ELR (cell line): ENCODE data around the gene LHX1.
A peak's percentile ranks its signal among the peaks of the same experiment; 100 is the strongest.

ENCODE experiments used
- DNase-seq: peaks from one replicate; pipeline ENCODE4 v3.0.0-alpha.2; 2015; ENCODE audit warnings: low read depth

LHX1 gene

GRCh38 chr17:36922175-36922574 lies 15.1 kb upstream of the LHX1 start:
- DNase-seq = no peak

GRCh38 chr17:36923814-36924221 lies 13.5 kb upstream of the LHX1 start:
- DNase-seq = no peak

- no peak for DNase-seq
Observed at GRCh38 chr17:36926226-36926625, 11.0 kb upstream of the LHX1 start.

- no peak for DNase-seq
Observed at GRCh38 chr17:36926701-36927100, 10.6 kb upstream of the LHX1 start.

- no peak for DNase-seq
Observed at GRCh38 chr17:36928471-36929345, 8.6 kb upstream of the LHX1 start.

- no peak for DNase-seq
Observed at GRCh38 chr17:36929851-36930582, 7.3 kb upstream of the LHX1 start.

GRCh38 chr17:36930583-36930900 lies 6.7 kb upstream of the LHX1 start:
- DNase-seq = no peak

- DNase-seq = no peak
Observed at GRCh38 chr17:36931096-36931696, 6.1 kb upstream of the LHX1 start.

- DNase-seq = no peak
Observed at GRCh38 chr17:36931697-36932382, 5.4 kb upstream of the LHX1 start.

- DNase-seq = no peak
Observed at GRCh38 chr17:36932383-36932693, 4.9 kb upstream of the LHX1 start.

- no peak for DNase-seq
Observed at GRCh38 chr17:36932694-36933511, 4.4 kb upstream of the LHX1 start.

- no peak for DNase-seq
Observed at GRCh38 chr17:36933512-36934143, 3.6 kb upstream of the LHX1 start.

GRCh38 chr17:36934144-36934691 lies 3.1 kb upstream of the LHX1 start:
- no peak for DNase-seq

- no peak for DNase-seq
Observed at GRCh38 chr17:36934692-36935630, 2.3 kb upstream of the LHX1 start.

- DNase-seq = no peak
Observed at GRCh38 chr17:36935671-36936454, 1.4 kb upstream of the LHX1 start.

GRCh38 chr17:36936455-36937000 lies 747 bp upstream of the LHX1 start:
- DNase-seq = no peak

- peak; percentile 53 for DNase-seq
Observed at GRCh38 chr17:36937959-36938565, 787 bp downstream of the LHX1 start.

GRCh38 chr17:36938566-36939051 lies 1.3 kb downstream of the LHX1 start:
- DNase-seq = no peak
